GM19193 (cell line): Measurements from ENCODE around the gene TBX10.
A peak's percentile ranks its signal among the peaks of the same experiment; 100 is the strongest.

Experiments
- POLR2A ChIP-seq: IDR thresholded peaks from 4 replicates; pipeline ENCODE4 v1.6.1; 2011; ENCODE audit not compliant: insufficient read depth, insufficient read length; ENCODE audit errors: extremely low read depth

The TBX10 gene

DNA sequence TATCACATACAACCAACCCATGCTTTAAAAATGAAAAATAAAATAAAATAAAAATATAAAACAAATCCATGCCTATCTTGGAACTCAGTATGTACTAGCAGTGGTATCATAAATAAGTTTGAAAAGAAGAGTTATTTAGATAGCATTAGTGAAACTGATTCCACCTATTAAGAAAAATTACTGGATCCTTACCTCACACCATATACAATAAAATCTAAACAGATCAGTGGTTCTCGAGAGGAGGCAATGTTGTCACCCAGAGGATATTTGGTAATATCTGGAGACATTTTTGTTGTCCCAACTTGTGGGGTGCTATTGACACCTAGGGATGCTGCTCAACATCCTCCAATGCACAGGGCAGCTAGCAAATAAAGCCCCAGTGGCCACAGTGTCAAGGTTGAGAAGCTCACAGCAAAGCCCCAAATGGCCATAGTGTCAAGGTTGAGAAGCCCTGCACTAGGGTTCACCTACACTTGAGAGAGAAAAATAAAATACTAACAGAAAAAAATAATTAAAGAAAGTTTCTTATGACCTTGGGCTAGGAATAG, 42.7 kb downstream of the TBX10 start:
- TF ChIP-seq POLR2A, result no peak

DNA sequence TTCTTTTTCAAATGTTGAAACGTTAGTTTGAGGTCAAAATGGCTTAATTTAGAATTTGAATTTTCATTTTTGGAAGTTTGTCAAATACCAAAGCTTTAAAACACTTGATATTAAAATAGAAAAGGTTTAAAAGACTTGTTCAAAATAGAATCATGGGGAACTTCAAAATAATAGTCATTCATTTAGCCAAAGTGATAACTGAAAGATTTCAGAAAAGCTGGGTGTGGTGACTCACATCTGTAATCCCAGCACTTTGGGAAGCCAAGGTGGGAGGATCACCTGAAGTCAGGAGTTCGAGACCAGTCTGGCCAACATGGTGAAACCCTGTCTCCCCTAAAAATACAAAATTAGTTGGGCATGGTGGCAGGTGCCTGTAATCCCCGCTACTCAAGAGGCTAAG, 45.1 kb downstream of the TBX10 start:
- TF ChIP-seq POLR2A, result no peak

DNA sequence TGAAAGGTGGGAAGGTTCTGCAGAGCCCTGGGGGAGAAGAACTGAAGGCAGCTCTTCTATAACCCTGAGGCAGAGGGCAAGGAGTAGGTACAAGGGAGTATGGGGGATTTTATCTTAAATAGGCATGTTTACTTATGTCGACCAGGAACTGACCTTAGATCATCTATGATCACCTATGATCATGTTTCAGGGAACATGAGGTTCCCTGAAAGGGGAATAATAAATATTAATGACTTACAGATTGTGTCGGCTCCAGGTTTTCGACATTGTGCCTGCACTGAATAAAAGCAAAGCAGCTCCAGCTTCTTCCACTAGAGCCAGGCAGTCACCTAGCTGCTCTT, 46.0 kb downstream of the TBX10 start:
- no peak for TF ChIP-seq POLR2A

DNA sequence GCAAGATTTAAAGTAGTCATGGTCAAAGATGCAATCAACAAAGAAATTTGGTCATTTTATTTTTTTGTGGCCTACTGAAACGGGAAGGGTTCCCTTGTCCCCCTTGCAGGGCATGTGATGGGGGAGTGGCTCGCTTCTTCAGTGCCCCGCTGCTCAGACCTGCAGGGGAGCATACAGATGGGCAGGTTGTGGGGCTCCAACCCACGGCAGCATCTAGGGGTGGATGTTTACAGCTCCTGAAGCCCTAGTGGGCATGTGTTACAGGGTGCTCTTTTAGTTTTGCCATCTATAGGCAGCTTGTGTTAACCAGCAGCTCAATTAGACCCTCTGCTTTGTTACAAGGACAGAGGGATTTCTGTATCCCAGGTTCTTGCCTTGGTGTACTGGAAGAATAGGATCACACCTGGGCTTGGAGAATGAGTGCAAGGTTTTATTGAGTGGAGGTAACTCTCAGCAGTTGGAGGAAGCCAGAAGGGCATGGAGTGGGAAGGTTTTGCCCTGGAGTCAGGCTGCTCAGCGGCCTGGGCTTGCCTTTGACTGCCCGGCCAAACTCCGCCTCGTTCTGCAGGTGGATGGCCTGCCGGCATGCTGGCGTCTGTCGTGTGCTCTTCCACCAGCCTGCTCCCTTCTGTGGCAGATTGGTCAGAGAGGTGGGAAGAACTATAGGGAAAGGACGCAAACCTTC, 46.5 kb downstream of the TBX10 start:
- TF ChIP-seq POLR2A, result no peak

DNA sequence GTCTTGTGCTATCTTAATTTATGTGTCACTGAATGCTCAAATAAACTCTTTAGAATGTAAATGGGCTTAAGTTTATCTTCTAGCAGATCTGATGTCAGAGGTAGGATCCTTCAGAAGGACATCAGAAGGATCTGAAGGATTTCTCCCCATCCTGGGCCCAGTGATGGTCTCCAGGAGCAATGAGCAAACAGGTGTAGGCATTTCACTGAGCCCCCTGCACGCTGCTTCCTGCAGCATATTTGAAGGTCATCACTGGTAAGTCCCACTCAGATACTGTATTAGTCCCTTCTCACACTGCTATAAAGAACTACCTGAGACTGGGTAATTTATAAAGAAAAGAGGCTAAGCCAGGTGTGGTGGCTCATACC, 51.4 kb downstream of the TBX10 start:
- TF ChIP-seq POLR2A, result no peak

DNA sequence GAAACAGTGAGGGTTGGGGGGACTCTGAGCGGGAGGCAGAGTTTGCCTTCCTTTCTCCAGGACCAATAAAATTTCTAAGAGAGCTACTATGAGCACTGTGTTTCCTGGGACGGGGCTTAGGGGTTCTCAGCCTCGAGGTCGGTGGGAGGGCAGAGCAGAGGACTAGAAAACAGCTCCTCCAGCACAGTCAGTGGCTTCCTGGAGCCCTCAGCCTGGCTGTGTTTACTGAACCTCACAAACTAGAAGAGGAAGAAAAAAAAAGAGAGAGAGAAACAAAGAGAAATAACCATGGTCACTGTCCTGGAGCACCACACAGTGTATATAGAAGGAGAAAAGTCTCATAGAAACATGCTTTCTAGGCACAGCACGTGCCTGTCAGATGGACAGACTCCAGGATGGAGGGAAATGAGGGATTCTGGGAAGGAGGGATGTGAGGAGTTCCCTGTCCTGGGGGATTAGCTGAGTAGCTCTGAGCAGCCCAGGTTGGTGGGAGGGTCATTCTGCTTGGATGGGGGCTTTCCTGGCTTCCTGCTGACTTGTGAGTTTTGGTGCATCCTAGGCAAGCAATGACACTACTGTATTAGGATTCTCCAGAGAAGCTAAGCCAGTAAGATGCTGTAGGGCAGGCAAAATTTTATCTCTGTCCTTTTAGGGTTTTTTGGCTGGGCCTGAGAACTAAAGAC, 52.9 kb downstream of the TBX10 start:
- TF ChIP-seq POLR2A, result no peak

DNA sequence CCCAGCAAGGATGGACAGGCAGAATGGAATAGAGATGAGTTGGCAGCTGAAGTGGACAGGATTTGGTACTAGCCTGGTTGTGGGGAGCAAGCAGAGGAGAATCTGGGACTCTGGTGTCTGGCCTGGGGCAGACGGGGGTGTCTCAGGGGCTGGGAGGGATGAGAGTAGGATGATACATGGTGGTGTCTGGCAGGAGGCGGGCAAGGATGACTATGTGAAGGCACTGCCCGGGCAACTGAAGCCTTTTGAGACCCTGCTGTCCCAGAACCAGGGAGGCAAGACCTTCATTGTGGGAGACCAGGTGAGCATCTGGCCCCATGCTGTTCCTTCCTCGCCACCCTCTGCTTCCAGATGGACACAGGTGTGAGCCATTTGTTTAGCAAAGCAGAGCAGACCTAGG, 53.7 kb downstream of the TBX10 start:
- TF ChIP-seq POLR2A, result no peak

DNA sequence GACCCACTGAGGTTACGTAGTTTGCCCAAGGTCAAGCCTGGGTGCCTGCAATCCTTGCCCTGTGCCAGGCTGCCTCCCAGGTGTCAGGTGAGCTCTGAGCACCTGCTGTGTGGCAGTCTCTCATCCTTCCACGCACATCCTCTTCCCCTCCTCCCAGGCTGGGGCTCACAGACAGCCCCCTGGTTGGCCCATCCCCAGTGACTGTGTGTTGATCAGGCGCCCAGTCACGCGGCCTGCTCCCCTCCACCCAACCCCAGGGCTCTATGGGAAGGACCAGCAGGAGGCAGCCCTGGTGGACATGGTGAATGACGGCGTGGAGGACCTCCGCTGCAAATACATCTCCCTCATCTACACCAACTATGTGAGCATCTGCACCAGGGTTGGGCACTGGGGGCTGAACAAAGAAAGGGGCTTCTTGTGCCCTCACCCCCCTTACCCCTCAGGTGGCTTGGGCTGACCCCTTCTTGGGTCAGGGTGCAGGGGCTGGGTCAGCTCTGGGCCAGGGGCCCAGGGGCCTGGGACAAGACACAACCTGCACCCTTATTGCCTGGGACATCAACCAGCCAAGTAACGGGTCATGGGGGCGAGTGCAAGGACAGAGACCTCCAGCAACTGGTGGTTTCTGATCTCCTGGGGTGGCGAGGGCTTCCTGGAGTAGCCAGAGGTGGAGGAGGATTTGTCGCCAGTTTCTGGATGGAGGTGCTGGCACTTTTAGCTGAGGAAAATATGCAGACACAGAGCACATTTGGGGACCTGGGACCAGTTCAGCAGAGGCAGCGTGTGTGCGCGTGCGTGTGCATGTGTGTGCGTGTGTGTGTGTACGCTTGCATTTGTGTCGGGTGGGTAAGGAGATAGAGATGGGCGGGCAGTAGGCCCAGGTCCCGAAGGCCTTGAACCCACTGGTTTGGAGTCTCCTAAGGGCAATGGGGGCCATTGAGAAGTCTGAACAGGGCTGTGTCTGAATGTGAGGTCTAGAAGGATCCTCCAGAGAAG, 54.4 kb downstream of the TBX10 start:
- no peak for TF ChIP-seq POLR2A

DNA sequence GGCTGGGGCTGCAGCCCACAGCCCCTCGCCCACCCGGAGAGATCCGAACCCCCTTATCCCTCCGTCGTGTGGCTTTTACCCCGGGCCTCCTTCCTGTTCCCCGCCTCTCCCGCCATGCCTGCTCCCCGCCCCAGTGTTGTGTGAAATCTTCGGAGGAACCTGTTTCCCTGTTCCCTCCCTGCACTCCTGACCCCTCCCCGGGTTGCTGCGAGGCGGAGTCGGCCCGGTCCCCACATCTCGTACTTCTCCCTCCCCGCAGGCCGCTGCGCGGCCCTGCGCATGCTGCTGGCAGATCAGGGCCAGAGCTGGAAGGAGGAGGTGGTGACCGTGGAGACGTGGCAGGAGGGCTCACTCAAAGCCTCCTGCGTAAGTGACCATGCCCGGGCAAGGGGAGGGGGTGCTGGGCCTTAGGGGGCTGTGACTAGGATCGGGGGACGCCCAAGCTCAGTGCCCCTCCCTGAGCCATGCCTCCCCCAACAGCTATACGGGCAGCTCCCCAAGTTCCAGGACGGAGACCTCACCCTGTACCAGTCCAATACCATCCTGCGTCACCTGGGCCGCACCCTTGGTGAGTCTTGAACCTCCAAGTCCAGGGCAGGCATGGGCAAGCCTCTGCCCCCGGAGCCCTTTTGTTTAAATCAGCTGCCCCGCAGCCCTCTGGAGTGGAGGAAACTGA, 55.2 kb downstream of the TBX10 start:
- TF ChIP-seq POLR2A, result no peak

DNA sequence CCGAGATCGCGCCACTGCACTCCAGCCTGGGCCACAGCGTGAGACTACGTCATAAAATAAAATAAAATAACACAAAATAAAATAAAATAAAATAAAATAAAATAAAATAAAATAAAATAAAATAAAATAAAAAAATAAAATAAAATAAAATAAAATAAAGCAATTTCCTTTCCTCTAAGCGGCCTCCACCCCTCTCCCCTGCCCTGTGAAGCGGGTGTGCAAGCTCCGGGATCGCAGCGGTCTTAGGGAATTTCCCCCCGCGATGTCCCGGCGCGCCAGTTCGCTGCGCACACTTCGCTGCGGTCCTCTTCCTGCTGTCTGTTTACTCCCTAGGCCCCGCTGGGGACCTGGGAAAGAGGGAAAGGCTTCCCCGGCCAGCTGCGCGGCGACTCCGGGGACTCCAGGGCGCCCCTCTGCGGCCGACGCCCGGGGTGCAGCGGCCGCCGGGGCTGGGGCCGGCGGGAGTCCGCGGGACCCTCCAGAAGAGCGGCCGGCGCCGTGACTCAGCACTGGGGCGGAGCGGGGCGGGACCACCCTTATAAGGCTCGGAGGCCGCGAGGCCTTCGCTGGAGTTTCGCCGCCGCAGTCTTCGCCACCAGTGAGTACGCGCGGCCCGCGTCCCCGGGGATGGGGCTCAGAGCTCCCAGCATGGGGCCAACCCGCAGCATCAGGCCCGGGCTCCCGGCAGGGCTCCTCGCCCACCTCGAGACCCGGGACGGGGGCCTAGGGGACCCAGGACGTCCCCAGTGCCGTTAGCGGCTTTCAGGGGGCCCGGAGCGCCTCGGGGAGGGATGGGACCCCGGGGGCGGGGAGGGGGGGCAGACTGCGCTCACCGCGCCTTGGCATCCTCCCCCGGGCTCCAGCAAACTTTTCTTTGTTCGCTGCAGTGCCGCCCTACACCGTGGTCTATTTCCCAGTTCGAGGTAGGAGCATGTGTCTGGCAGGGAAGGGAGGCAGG, 56.0 kb downstream of the TBX10 start, which contains the start of gene GSTP1:
Gene GSTP1 (plus strand): TSS at position 566 of the 958 bp plus-strand sequence. CDS start 32 bp downstream, at position 598.
- peak; percentile 98 for TF ChIP-seq POLR2A

DNA sequence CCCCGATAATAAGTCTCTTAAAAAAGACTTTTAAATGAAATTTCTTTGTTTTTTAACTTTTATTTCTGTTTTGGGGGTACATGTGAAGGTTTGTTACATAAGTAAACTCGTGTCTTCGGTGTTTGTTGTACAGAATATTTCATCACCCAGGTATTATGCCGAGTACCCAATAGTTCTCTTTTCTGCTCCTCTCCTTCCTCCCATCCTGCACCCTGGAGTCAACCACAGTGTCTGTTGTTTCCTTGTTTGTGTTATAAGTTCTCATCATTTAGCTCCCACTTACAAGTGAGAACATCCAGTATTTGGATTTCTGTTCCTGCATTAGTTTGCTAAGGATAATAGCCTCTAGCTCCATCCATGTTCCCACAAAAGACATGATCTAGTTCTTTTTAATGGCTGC, 57.6 kb downstream of the TBX10 start:
- no peak for TF ChIP-seq POLR2A

DNA sequence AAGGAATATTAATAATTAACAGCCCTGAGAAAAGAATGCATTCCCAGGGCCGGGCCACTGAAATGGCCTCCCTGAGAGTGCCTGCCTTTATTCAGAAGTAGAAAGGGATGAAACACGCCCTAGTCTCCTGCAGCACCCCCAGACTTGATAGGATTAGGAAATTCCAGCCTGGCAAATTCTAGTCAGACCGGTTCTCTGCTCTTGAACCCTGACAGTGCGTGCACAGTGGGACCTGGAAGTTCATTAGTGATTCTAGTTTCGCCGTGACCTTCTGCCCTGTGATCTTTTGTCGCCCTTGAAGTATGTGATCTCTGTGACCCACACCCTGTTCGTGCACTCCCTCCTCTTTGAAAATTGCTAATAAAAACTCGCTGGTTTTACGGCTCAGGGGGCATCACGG, 58.1 kb downstream of the TBX10 start:
- TF ChIP-seq POLR2A, result no peak
